Activated CD8-positive, alpha-beta memory T cell treated with anti-CD3 and anti-CD28 coated beads for 48 hours (primary cell): ENCODE results near the gene KIFC3.
A peak's percentile ranks its signal among the peaks of the same experiment; 100 is the strongest.

Experiments
- DNase-seq, 3 experiments: peaks; one replicate each; pipeline ENCODE4 v3.0.0-alpha.2; 2020; ENCODE audit warnings: low read depth in 2 of 3, low spot score in 2 of 3

Gene KIFC3

DNA sequence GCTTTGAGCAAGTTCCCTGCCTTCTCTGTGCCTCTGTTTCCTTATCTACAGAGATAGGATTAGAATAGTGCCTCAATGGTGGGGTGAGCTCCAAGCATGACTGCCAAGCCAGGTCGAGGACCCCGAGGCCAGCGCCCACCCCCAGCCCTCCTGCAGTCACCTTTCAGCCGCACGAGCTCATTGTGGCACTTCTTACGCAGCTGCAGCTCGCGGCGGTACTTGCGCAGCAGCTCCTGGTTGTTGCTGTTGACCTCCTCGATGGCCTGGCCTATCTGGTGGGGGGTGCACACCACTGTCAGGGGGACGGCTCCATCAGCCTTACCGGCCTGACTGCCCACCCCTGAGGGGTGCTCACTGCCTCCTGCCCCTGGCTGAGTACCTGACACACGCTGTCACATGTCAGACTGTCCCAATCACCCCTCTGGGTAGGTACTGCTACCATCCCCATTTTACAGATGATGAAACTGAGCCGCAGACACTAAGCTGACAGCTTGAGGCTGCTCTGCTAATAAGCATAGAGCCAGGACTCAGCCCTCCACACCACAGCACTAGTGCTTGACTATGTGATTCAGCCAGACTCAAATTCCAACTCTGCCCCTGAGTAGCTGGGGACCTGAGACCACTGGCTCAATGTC, 35.5 kb downstream of the KIFC3 start:
- no peak for DNase-seq

DNA sequence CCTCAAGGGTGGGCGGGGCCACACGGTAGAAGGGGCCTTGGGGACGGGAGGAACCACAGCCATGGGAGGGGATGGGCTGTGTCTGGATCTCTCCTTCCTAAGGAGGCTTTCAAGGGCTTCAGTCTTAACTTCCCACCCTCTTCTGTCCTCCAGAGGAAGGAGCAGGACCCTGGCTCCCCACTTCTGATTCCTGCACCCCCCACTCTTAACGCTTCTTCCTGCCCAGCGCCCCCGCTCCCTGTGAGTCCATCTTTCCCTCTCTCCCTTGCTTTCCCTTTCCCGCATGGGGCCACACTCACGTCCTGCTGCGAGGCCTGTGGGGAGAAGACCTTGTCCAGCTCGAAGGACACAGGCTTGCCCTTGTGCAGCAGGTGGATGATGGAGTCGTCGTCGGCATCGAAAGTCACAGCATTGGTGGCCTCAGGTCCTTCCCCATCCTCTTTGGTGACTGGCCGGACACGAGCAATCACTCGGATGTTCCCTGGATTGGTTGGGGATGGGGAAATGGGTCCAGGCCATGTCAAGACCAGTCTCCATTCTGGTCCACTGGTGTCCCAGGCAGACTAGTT, 37.0 kb downstream of the KIFC3 start:
- DNase-seq, result no peak

DNA sequence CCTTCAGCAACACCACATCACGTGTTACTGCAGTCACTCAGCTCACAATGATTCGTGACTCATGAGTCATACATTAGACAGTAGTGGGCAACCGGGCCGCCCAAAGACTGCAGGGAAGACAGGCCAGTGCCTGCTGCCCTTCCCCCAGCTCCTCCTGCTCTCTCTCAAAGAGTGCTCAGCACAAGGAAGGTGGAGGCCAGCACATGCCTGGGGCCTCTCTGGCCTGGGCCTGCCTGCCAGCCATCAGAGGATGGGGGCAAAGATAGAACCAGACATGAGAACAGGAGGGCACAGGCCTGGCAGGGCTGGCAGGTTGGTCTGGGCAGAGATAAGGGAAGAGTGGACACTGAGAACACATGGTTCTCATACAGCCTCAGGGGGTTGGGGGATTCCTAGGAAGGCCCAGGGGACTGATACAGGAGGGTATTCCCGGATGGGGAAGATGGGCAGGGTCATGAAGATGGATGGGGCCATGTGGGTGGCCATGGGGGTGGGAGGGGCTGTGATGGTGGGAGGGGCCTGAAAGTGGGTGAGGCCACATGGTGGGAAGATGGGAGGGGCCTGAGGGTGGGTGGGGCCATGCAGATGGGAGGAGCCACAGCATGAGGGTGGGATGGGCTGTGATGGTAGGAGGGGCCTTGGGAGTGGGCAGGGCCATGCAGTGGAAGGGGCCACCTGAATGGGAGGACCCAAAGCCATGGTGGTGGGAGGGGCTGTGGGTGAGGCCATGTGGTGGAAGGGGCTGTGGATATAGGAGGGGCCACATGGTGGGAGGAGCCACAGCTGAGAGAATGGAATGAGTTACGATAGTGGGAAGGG, 37.7 kb downstream of the KIFC3 start:
- peak in 1 of 3 experiments; percentile 10 for DNase-seq

DNA sequence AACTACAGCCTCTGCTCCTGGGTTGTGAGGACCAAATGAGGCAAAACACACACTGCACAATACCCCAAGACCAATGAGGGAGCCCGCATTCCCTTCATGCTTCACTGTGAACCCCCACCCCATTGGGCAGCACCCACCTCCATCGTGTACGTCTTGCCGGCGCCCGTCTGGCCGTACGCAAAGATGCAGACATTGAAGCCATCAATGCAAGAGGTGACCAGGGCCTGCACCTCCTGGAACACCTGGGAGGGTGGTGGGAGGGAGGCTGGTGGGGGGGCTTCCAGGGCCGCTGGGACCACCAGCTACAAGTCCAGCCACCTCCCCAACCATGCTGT, 38.3 kb downstream of the KIFC3 start:
- no peak for DNase-seq

DNA sequence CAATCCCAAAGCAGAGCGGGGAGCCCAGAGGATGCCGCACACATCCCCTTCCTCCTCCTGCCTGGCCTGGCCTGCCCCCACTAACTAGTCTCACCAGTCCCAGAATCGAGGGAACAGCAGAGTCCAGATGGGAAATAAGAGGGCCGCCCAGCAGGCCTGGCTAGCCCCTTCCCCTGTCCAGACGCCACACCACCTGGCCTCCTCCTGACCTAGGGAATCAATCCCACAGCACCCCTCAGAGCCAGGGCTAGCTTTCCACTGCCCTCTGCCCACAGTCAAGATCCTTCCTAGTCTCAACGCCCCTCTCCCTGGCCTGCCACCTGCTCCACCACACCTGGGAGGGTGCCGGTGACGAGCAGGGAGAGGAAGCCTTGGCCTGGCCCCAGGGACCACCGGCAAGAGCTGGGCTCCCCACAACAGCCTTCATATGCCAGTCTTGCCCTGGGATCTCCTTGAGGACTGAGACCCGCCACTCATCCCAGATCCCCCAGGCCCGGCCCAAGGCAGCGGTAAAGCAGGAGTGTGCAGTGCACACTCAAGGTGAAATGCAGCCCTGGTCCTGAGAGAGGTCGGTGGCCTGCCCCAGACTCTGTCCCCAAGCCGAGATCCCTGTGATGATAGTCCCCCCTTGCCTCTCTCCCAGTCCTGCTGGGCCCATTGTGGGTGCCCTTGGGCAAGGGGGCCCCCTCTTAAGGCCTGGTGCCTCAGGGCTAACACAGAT, 38.8 kb downstream of the KIFC3 start:
- DNase-seq, result no peak

DNA sequence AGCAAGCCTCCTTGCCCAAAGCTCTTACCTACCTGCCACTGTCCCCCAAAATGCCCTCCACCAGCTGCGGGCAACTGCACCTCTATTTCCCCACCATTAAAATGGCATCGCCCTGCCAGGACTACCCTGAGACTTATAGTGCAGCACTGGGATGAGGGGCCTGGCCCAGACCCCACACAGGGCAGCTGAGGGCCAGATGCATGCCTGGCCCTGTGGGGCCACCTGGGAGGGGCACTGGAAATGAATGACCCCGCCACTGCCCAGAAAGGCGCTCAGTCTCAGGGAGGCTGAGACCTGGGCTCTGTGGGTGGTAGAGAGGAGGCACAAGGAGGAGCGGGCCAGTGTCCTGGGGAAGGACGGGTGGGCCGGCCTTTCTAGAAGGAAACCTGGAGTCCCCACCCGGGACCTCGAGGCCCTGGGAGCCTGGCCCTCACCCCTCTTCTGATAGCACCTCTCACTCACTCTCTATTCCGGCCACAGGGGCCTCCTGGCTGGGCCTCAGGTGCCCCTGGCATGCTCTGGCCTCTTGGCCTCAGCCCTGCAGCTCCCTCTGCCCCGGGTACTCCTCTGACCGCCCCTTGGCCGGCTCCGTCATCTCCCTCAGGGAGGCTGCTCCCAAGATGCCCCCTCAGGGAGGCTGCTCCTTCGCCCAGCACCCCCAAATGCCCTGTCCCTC, 39.8 kb downstream of the KIFC3 start:
- DNase-seq, result no peak

DNA sequence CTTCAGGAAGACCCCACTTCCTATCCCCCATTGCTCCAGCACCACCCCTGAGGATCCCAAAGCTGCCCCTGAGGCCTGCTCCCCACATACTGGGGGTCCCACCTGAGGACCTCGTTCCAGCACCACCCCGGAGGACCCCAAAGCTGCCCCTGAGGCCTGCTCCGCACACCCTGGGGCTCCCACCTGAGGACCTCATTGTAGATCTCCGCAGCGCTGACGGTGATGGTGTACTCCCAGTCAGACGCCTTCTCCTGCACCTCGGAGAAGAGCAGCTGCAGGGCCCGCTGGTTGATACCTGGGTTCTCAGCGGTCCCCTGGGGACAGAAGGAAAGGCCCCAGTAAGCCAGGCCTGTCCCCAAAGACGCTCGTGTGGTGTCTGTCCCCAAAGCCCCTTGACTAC, 40.3 kb downstream of the KIFC3 start:
- no peak for DNase-seq

DNA sequence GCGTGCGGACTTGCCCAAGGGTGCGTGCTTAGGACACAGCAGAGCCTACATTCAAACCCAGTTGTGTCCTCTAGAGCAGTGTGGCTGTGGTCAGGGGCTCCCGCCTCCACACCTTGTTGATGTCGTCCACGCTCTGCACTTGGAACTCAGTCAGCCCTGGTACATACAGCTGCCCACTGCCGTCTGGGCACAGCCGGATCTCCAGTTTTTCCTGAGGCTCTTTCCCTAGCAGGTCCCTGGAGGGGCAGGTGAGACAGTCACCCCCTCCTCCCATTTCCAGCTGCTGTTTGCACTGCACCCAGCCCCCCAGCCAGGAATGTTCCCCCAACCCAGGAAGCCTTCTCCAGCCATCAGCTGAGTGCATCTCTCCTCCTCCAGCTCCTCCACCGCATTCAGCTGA, 41.0 kb downstream of the KIFC3 start:
- DNase-seq, result no peak

DNA sequence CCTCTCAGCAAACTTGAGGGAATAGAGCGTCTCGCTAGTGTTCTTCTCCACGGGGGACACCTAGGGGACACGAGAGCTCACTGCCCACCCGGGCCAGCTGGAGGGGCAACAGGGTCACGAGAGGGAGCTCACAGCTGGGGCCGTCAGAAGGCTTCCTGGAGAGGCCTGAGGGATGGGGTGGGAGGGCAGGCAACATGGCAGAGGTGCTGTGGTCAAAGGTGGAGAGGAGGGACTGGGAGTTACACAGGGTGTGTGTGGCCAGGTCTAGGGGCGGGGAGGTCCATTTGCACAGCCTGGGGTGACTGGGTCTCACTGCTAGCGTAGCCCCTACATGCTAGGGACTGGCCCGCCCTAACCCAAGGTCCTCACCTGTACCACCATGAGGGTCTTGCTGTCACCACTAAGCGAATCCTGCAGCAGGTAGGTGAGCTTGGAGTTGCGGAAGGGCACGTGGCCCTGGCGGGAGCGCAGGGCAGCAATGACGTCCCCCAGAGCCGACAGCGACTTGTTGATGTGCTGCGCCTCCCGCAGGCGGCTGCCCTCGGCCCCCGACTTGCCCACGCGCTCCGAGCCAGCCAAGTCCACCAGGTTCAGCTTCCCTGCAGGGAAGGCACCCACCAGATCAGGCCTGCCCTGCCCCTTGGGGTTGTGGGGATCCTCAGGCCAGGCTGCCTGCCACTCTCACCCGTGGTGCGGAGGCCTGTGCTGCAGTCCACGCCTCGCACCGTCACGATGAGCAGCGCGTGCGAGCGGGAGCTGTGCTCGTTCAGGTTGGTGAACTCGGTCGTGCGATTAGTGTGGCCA, 41.7 kb downstream of the KIFC3 start:
- no peak for DNase-seq

DNA sequence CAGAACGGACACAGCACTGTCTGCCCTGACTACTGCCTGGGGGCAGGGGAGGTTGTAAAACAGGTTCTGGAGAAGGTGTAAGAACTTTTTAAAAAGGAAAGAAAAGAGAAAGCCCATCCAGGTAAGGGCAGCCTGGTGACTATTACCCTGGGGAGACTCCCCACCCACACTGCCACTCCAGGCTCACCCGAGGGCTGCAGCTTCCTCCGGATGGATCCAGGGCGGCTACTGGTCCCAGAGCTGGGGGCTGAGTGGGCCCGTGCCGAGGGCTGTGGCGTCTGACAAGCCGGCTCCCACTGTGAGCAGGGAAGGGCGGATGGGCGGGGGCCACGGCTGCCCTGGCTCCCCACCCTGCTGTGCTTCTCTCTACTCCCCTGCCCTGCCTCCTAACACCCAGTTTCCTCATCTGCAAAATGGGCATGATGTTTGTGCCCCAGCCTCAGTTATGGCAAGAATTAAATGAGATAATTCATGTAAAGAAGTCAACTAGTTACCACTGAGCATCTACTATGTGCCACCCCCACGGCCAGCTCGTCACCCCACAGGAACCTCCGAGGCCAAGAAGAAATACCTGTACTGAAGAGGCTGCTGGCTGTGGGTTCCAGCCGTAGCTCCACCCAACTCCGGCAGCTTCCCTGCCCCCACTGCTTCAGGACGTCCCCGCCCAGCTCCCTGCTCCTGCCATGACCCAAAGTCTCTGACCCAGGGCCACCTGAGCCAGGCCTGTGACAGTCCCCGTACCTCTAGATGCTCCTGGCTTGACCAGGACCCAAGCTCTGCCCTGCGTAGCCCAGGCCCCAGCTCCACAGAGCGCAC, 42.5 kb downstream of the KIFC3 start:
- DNase-seq, result no peak

DNA sequence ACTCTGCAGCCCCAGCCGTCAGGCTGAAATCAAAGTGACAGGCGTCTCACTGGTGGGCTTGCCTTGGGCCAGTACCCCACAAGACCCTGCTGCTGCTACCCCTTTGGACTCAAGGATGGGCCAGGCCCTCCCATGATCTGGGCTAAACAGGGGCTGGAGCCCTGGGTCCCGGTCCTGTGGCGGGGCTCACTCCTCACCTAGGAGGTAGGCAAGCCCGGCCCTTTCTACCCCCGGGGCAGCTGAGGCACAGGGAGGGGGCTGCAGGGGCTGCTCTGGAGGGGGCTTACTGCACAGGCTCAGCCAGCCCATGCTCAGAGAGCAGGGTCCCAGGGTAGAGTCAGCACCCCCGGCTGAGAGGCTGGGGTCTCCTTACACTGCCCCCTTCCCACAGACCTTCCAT, 43.2 kb downstream of the KIFC3 start:
- no peak for DNase-seq

DNA sequence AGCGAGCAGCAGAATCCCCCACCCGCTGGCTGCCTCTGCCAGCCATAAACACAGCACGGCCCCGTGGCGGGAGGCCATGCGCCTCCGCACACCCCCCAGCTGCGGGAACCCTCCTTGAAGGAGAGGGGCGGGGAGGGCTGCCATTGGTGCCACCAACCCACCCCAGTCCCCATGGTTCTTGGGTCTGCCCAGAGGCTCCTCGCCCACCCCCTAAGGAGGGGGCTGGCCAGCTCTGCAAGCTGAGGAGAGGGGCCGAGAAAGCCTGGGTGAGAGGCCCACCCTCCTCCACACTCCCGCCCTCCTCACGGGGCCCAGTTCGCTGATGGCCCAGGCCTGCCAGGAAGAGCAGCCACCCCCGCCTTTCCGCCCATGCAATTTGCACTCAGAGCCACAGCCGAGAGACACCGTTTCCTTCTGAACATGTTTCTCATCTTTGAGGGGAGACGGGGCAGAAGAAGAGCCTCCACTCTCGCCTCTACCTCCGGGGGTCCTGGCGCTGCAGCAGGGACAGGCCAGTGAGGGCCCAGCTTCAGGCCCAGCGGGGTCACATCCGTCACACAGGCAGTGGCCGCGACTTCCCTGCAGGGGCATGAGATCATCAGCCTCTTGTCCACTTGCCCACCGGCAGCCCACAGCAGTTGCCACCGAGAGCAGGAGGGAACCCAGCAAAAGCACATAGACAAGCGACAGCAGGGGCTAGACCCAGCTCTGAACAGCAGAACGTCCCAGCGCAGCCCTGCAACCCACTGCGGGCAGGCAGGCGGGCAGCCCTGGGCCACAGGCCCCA, 43.8 kb downstream of the KIFC3 start:
- DNase-seq, result no peak

DNA sequence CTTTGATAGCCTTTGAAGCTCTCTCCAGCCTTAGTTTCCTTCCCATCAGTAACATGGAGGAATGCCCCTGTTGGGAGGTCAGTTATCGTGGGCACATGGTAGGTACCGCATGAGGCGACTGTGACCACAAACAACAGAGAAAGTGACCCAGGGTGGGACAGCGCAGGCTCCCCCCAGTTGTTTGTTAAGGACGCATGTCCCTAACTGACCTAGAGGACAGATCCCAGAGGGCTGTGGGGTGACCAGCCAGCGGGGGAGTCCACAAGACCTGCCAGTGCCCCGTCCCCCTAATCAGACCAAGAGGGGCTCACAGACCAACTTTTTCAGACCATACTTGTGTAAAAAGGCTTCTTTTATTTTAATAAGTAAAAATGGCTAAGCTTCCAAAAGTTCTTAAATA, 44.4 kb downstream of the KIFC3 start:
- DNase-seq, result no peak

DNA sequence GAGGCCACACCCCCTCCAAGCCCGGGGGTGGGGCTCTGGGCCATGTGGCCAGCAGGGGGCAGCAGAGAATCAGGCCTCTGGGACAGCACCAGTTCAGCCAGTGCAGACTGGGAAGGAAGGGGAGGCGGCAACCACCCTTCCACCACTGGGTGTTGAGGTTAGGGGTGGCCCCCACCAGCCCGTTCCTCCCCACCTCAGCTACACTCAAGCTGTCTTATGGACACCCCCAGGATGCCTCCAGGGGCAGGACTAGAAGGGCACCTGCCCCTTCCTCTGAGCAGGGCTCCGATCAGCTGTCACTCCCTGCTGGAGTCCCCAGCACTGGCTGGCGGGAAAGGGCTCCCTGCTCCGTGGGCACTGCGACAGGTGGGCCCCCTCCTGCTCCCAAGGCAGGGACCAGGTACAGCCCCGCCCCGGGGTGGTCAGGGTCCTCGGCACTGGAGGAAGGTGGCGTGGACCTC, 44.9 kb downstream of the KIFC3 start:
- DNase-seq, result peak; percentile 73 to 95 (median 88)

DNA sequence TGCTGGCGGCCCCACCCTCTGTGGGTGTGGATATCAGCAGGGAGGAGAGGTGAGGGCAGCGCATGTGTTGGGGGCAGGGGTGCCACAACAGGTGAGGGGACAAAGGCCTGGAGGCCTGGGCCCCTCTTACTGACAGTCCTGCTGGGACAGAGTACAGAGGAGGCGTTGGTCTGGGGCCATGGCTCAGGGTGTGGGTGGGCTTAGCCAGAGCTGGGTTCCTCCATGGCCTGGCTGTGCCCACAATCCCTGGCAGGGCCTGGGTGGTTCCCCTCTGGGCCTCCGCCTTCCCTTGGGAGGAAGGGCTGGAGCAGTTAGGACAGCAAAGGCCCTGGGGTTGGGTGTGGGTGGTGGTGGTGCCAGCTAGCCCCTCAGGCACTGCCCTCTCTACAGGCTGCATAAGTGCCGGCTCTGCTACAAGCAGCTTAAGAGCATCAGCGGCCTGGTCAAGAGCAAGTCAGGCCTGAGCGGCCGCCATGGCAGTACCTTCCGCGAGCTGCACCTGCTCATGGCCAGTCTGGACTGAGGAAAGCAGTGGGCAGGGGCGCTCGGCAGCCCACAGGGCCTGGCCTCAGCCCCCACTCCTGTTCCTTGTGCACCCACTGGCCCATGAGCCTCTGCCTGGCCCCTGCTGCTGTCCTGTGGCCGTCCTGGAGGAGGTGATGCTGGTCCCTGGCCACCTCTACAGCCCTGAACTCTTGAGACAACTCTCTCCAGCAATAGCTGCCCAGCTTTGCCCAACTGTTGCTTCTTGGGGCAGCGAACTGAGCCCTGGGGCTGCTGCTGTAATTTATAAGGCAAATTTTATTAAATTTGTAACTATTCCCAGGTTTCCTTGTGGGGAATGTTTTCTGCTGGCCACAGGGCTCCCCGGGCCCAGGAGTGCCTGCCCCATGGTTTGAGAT, 45.6 kb downstream of the KIFC3 start:
- DNase-seq, result no peak

DNA sequence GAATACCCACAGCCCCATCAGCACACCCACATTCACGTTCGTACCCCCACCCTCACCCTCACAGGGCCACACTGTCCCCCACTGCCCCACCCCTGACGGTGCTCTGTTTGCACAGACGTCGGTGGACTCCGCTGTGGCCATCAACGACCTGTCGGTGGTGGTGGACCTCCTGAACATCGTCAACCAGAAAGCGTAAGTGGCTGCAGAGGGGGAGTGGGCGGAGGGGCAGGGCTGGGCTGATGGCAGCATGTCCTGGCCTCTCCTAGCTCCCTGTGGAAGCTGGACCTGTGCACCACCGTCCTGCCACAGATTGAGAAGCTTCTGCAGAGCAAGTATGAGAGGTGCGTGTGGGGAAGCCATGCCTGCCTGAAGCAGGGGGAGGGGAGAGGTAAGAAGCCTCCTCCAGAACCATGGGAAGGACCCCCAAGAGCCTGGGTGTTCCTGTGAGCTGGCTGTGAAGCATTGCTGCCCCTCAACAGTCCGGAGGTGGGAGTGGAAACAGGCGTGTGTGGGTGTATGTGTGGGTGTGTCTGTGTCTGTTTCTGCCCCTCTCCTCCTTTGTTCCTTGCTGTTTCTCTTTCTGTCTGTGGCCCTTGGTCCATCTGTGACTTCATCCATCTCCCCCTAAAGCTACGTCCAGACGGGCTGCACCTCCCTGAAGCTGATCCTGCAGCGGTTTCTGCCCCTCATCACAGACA, 46.4 kb downstream of the KIFC3 start:
- DNase-seq, result no peak

DNA sequence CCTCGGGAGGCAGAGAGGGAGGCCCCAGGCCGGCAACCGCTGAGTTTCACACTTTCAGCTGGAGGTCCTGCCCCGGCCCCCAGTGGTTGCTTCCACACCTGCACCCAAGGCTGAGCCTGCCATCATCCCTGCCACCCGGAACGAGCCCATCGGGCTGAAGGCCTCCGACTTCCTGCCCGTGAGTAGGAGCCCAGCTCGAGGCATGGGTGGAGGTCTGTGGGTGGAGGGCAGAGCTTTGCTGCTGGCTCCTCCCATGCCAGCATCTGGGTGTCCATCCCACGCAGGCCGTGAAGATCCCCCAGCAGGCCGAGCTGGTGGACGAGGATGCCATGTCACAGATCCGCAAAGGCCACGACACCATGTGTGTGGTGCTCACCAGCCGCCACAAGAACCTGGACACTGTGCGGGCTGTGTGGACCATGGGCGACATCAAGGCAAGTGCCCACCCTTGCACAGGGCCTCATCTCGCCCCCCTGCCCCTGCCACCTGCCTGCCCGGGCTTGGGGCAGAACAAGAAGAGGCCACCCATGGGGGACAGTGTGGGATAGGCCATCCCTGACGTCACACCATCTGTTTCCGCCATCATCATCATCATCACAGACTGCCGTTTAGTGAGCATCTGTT, 47.1 kb downstream of the KIFC3 start:
- no peak for DNase-seq
